ENCODE results near the gene KDSR.

DNA sequence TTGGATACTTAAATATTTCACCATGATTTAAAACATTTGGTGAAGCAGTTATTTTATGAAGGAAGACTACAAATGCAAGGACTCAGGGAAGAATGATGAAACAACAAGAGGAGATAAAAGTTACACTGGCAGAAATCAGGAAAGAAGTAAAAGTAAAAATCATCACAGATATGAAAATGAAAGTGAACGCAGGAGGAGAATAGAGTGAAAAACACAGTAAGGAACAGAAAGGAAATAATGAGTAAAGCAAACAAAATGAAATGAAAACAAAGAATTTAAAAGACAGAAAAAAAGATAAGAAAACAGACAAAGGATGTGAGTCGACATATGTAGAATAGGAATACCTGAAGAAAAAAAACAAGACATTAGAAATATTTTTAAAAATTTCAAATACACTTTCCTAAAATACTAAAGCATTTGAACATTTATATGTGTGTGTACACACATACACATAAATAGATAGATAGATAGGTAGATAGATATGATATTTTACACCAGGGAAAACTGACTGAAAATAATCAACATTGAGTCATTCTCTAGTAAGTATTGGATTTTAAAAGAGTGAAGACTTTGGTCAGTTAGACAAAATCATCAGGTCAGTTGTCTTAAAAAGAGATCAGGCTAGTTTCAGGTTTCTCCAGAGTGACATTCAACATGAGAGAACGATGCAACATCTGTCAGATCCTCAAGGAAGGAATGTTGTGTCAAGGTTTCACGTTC lies 12.1 kb upstream of the KDSR start:
- TF ChIP-seq SIN3A (IDR thresholded peaks at IDR 0.05; ENCODE audit: borderline replicate concordance, insufficient read depth, low read length) (no peak), POLR2AphosphoS5 (IDR thresholded peaks at IDR 0.05; ENCODE audit: low read depth, low read length) (no peak)
- TF ChIP-seq, protein P1, sequence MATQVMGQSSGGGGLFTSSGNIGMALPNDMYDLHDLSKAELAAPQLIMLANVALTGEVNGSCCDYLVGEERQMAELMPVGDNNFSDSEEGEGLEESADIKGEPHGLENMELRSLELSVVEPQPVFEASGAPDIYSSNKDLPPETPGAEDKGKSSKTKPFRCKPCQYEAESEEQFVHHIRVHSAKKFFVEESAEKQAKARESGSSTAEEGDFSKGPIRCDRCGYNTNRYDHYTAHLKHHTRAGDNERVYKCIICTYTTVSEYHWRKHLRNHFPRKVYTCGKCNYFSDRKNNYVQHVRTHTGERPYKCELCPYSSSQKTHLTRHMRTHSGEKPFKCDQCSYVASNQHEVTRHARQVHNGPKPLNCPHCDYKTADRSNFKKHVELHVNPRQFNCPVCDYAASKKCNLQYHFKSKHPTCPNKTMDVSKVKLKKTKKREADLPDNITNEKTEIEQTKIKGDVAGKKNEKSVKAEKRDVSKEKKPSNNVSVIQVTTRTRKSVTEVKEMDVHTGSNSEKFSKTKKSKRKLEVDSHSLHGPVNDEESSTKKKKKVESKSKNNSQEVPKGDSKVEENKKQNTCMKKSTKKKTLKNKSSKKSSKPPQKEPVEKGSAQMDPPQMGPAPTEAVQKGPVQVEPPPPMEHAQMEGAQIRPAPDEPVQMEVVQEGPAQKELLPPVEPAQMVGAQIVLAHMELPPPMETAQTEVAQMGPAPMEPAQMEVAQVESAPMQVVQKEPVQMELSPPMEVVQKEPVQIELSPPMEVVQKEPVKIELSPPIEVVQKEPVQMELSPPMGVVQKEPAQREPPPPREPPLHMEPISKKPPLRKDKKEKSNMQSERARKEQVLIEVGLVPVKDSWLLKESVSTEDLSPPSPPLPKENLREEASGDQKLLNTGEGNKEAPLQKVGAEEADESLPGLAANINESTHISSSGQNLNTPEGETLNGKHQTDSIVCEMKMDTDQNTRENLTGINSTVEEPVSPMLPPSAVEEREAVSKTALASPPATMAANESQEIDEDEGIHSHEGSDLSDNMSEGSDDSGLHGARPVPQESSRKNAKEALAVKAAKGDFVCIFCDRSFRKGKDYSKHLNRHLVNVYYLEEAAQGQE (IDR thresholded peaks at IDR 0.05; ENCODE audit: insufficient read depth in 1 of 2, low read depth in 2 of 2, low read length in 2 of 2): no peak

Data from PFSK-1 (cell line).